GM18511 (cell line): ENCODE results near the gene NR3C1.

Experiments used
- ATAC-seq: cut with Tn5 transposase; IDR thresholded peaks from one replicate; pipeline ENCODE4 v1.9.1; 2021; ENCODE audit warnings: mild to moderate bottlenecking, moderate library complexity; ENCODE audit not compliant: unreplicated experiment

Gene NR3C1

DNA sequence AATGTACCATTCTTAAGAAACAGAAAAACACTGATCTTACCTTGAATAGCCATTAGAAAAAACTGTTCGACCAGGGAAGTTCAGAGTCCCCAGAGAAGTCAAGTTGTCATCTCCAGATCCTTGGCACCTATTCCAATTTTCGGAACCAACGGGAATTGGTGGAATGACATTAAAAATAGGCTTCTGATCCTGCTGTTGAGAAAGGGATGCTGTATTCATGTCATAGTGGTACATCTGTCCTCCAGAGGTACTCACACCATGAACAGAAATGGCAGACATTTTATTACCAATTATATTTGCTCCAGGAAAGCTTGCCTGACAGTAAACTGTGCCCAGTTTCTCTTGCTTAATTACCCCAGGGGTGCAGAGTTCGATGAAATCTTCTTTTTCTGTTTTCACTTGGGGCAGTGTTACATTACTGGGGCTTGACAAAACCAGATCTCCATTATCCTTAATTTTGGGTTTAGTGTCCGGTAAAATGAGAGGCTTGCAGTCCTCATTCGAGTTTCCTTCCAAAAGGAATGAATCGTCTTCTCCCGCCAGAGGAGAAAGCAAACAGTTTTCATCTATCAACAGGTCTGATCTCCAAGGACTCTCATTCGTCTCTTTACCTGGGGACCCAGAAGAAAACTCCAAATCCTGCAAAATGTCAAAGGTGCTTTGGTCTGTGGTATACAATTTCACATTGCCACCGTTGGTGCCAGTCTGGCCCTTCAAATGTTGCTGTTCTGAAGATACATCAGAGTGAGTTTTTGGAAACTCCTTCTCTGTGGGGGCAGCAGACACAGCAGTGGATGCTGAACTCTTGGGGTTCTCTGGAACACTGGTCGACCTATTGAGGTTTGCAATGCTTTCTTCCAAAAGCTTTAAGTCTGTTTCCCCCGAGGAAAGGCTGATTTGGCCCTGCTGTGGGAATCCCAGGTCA is 3.6 kb downstream of the NR3C1 start:
- ATAC-seq: no peak

DNA sequence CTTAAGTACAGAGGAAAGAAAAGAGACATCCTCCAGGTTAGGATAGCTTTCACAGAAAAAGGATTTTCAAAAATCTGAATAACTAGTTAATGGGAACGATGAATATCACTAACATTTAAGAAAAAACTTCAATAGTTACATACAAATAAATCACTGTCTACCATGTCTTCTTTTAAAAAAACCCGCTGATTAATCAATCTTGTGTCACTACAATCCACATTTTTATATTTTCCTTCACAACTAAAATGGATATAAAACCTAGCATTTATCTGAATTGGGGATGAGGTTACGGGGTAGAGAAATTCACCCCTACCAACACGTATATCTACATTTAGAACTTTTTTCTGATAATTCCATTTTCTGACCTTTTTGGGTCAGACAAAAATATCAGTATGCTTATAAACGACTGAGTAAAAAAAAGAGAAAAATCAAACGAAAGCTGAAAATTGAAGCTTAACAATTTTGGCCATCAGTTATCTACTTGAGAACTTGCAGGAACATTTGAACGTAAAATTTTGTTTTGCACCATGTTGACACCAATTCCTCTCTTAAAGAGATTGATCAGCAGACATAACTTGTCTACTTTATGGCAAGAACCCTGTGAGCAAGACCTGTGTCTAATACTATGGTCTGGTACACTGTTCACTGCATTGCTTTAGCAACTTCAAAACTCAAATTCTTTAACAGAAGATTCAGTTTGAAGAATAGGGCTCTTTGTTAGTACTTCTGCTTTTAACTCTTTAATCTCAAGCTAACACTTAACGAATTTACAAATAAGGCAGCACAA is 4.8 kb downstream of the NR3C1 start:
- no peak for ATAC-seq

DNA sequence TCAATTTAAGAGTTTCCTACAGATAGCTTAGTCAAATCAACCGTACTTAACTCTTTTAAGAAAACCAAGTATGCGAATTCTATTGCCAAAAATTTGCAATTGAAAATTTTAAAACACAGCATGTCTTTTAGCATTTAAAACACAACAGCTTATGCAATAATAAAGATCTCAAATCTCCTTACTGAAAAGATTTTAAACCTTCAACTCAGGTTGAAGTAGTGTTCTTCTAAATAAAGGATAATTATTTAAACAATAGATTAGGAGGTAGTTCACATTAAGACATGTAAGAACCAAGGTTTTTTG is 5.5 kb downstream of the NR3C1 start:
- ATAC-seq: no peak

DNA sequence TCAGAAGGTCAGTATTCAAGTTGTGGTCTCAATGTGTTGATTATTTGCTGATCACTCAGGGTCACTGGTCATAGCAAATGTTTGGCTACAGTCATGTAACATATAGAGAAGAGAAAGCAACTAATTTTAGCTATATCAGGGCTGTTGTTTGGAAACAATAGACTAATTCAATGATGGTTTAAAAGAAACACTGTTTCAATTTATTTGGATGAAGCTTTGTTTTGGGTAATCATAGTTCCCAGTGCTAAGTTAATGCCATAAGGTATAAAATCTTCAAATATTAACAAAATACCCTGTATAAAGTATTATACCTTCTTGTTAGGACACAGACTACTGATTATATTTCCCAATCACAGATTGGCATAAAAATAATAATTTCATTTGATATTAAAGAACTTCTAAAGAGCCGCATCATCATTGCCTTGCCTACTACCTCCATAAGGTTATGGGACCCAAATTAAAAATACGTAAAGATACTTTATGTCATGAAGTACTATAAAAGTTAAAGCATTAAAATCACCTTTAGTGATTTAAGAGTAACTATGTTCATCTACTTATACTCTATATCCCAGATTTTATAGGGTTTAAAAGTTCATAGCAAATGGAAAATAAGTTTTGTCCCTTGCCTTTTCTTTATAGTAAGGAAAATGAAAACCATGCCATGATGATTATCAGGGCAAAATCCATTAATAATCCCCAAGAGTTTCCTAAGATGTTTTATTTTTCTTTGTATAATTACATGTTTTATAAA is 6.0 kb downstream of the NR3C1 start:
- no peak for ATAC-seq

DNA sequence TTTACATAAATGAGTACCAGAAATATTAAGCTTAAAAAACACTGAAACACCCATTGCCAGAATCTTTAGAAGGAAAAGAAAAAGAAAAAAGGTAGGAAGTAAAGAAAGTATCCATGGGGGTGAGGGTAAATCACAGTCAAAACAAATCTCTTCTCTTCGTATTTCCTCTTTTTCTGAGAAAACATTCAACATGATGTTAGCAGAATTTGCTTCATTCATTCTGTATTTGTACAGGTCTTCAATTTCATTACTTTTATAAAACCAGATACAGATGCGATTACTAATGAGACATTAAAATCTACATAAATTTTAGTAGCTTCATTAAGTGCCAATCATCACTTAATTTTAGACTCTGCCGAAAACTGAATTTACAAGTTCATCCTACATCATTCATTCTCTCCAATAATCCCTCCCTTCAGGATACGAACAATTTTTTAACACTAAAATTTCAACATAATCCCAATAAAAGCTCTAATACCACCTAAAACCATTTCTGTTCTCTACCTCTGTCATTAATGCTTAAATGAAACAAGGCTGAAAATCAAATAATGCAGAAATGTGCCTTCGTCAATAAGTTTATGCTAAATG is 7.0 kb downstream of the NR3C1 start:
- ATAC-seq: peak; percentile 28

DNA sequence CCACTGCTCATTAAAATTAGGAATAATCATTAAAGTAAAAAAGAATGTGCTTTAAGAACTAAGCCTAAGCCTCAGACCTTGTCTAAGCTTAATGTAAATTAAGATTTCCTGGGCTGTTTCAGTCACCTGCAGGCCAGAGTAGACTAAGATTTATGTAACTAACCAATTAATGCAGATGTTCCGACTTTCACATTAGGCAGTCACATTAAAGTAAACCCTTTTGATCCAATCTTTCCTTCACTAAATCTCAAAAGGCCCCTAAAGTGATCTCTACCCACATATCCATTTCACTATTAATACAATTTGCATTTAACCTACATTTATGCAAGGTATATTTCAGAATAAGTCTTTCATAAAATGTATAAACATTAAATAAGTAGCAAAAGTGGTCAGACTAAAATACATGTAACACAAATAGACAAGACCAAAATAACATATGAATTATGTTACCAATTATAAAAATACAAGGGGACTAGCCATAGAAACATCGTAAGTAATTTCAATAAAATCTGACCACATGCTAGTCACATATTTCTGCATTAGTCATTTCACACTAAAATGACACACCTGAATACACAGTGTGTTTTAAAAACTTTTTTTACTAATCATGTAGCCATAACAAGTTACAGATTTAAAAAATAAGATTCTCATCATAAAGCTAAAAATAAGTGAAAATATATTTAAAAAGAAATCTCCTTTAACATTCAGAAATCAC is 7.7 kb downstream of the NR3C1 start:
- ATAC-seq: peak; percentile 65

DNA sequence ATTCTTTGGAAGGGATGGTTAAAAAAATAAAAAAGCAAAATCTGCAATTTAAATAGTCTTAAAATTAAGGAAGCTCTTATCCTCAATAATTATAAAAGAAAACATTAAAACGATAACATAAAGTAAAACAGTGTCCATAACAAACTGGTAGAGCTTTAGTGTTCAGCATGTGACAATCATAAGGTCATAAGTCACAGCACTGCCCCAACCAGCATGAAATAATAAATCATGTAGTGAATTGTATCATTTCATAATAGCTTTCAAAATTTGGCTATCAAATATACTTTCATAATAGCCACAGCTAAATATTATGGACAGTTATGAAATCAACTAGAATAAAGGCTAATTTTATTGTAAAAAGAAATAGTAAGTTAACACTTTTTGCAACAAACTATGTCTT is 10.0 kb downstream of the NR3C1 start:
- ATAC-seq: no peak

DNA sequence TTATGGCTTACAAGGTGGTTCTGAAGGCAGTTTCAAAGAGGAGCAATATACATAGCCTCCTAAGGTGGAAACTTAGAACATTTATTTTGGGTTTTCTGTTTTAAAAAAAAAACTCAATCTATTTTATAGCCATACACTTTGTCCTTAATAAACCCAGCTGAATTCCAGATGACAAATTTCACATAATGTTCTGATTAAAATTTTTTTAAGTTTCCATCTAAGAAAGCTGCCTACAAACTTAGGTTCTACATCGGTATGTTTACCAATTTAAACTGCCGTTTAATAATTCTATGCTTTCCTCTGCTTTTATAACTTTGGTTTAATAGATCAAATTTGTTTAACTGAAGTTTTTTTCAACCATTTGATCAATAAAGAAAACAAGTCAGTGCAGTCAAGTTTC is 12.5 kb downstream of the NR3C1 start:
- ATAC-seq: no peak

DNA sequence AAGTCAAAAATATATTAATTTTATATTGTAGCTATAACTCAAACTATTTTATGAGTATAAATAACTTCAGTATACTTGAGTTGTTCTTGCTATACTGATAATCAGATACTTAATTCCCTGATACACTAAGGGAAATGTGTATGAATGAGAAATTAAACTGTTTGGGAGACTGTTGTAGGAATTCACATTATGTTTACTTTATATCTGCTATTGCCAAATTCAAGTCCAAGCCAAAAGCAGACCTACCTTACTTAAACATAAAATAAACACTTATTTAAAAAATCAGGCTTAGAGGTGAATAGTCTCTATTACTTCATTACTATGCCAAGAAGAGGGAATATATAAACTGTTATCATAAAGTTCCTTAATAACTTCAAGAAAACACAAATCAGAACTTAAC is 13.2 kb downstream of the NR3C1 start:
- no peak for ATAC-seq

DNA sequence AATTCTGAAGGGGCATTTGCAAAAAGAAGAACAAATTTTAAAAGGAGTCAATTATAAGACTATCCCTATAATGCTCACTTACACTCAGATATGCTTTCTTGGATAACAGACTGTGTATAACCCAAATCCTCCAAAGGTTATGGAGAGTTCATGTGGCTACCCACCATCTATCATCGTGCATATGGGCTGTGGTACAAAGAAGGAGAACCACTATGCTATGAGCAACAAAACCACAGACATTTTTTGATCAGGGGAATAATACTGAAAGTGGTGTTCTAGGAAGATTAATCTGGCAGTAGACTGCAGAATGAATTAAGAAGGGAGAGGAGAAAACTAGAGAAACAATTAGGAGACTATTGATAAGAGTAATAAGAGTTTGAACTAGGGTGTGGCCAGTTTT is 16.8 kb downstream of the NR3C1 start:
- ATAC-seq: no peak

DNA sequence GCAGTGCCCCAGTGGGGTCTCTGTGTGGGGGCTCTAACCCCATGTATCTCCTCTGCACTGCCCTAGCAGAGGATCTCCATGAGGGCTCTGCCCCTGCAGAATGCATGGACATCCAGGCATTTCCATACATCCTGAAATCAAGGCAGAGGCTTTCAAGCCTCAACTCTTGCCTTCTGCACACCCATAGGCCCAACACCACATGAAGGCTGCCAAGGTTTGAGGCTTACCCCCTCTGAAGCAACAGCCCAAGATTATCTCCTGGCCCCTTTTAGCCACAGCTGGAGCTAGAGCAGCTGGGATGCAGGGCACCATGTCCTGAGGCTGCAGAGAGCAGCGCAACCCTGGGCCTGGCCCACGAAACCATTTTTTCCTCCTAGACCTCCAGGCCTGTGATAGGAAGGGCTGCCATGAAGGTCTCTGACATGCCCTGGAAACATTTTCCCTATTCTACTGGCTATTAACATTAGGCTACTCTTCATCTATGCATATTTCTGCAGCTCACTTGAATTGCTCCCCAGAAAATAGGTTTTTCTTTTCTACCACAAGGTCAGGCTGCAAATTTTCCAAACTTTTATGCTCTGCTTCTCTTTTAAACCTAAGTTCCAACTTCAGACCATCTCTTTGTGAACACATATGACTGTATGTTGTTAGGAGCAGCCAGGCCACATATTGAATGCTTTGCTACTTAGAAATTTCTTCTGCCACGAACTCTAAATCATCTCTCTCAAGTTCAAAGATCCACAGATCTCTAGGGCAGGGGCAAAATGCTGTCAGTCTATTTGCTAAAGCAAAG is 18.4 kb downstream of the NR3C1 start:
- ATAC-seq: no peak

DNA sequence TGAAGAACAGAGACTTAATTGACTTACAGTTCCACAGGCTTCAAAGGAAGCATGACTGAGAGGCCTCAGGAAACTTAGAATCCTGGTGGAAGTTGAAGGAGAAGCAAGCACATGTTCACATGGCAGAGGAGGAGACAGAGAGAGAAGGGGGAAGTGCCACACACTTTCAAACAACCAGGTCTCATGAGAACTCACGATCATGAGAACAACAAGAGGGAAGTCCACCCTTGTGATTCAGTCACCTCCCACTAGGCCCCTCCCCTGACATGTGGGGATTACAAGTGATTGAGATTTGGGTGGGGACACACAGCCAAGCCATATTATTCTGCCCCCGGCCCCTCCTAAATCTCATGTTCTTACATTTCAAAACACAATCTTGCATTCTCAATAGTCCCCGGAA is 19.5 kb downstream of the NR3C1 start:
- no peak for ATAC-seq

DNA sequence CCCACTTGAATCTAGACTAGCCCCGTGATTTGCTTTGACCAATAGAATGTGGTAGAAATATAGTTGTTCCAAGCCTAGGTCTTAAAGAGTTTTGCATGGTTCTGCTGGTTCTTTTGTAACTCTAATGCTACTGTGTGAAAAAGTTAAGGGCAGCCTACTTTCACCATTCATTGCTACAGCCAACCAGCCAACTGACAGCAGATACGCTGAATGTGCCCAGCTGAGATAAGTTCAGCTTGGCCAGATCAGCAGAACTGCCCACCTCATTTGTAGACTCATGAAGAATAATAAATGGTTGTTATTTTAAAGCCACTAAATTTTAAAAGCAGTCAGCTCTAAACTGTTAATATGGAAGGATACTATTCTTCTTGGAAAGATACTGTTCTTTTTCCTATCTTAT is 23.9 kb downstream of the NR3C1 start:
- no peak for ATAC-seq

DNA sequence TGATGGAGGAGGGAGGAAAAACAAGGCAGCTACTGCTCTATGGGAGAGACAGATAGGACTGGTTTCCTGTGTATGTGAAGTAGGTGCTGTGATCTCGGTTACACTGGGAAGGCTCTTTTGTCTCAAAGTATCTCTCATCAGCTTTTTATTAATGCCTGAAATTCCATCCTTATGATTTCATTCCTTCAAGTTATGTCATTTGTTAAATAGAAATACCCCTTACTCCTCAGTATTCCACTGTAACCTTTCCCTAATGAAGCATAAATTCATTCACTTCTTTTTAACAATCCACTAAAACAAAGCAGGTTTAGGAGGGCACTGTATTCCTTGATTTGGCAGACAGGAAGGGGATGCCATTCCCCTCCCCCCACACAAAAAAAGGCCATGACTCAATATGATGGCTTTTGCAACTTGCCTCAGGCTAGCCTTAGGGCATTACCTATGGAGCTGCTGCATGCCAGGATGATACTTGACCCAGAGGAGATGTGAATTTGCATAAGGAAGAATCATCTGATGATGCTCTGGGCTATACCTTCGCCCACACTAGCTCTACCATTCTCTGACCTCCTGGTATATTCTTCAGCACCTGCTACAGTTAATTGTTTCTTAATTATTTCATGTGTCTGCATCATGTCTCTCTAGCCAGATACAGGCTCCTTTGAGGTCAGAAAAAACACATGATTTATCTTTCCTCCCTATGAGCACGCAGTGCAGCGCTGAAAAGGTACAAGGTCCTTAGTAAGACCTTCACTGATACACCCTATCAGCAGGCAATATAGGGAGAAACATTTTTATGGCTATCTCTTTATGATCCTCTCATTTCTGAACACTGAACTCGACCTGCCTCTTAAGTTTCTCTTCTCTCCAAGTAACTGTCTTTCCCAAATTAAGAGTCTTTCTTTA is 26.3 kb downstream of the NR3C1 start:
- no peak for ATAC-seq

DNA sequence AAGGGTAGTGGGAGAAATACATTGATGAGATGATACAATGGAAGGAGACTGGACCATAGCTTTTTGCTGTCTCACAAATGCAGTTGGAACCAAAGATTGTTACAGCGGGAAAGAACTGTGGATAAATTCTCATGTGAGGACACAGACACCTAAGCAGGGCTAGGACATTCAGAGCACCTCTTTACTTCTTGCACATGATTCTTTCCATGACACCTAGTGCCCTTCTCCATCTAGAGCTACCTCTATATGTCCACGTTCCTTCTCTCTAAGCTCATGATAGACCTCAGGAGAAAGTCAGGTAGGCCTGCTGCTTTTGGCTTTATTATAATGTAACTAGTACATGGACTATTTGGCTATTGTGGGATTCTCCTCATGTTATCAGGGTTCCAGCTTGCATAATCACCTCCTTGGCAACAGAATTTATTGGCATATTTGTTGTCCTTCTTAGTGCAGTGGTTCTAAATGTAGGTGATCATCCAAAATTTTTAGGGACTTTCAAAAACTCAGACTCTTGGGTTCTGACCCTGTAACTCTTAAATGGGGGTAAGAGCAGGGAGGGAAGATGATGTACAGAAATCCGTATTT is 27.2 kb downstream of the NR3C1 start:
- no peak for ATAC-seq

DNA sequence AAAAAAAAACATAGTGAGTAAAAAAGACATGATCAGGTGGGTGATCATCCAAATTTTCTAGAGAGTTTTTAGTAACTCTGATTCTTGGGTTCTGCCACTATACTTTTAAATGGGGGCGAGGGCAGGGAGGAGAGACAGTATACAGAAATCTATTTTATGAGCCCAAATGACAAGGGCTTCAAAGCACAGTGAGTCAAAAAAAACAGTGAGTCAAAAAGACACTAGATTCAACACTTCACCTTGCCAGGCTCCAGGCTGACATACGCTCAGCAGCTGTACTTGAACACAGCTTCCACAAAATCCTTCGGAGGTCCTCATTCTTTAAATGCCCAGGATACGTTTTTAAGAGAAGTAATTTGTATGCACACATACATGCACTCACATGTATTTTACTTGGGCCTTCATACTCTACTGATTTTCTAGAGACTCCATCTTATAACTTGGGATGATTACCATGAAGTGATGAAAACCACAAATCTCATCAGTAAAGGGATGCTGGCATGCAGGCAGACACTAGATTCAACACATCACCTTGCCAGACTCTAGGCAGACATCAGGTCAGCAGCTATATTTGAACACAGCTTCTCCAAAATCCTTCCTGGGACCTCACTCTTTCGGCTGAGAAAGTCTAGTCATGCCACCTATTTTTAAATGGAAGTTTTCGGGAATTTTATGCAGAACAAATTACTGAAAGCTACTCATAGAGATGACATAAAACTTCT is 28.8 kb downstream of the NR3C1 start:
- ATAC-seq: no peak

DNA sequence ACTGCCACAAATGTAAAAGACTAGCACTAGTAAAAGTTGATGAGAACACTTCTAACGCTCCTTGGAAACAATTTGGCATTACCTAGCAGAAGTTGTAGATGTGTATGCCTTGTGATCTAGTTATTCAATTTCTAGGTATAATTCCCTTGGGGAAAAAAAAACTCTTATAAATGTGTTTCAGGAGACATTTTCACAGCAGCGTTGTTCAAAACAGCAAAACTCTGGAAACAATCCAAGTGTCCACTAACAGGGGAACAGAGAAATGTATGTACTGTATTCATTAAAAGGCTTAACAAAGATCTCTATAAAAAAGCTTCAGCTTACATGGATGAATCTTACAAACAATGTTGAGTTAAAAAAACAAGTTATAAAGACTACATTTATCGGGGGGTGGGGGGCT is 30.4 kb downstream of the NR3C1 start:
- no peak for ATAC-seq
